GM21447 (cell line): ENCODE results near the gene RAD51B.
"Not testable (repeated sequence)": the region's sequence is repeated elsewhere in the genome, so short reads cannot be mapped to it uniquely, and the experiment has no call there.

Source experiments
- ATAC-seq: cut with Tn5 transposase; IDR thresholded peaks from one replicate; pipeline ENCODE4 v1.9.1; 2021; ENCODE audit not compliant: unreplicated experiment

The RAD51B gene

DNA sequence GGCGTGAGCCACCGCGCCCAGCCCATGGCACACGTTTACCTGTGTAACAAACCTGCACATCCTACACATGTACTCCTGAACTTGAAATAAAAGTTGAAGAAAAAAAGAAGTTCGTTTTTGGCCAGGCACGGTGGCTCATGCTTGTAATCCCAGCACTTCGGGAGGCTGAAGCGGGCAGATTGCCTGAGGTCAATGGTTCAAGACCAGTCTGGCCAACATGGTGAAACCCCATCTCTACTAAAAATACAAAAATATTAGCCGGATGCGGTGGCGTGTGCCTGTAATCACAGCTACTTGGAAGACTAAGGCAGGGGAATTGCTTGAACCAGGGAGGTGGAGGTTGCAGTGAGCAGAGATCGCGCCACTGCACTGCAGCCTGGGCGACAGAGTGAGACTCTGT is 879.2 kb downstream of the RAD51B start:
- ATAC-seq, result not testable (repeated sequence)

DNA sequence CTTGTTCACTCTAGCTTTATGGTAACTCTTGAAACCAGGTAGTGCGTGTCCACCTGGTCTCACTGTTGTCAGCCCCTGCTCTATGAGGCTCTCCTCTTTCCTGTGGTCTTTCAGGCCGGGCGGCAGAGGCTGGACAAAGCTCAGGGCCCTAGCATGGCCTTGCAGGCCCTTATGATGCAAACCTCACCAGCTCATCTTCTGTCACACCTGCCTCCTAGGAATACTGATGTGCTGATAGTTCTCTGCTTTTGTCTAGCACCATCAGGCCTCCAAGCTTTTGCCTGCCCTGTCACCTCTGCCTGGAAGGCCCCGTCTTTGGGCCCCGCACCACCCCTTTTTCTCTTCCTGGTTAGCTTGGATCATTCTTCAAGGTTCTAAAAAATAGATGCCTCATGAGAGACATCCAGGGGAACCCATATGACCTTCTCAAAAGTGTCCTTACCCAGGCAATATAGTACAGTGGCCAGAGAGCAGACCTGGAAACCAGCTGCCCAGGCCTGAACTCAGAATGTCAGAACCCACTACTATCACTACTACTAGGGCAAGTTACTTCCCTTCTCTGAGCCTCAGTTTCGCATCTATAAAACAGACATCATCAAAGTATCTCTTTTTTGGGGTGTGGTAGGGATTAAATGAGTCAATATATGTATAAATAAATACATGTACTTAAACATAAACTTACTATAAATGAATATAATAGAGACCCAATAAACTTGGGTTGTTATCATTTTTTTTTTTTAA is 881.6 kb downstream of the RAD51B start:
- ATAC-seq, result no peak

DNA sequence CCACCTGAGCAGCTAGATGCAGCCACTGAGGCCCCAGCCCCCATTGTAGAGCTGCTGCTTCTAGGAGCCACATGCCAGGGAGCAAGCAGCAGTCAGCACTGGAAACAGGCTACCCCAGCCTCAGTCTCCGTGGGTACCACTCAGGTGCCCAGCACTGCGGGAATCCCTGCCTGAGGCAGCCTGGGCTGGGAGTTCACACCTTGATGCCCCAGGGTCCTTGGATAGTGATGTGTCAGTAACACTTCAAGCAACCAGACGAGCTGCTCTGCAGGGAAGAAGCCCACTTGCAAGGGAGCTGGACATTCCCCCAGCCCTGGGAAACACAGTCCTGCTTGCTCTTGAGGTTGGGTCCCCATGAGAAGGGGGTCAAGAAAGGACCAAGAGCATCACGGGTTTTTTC is 882.6 kb downstream of the RAD51B start:
- no peak for ATAC-seq

DNA sequence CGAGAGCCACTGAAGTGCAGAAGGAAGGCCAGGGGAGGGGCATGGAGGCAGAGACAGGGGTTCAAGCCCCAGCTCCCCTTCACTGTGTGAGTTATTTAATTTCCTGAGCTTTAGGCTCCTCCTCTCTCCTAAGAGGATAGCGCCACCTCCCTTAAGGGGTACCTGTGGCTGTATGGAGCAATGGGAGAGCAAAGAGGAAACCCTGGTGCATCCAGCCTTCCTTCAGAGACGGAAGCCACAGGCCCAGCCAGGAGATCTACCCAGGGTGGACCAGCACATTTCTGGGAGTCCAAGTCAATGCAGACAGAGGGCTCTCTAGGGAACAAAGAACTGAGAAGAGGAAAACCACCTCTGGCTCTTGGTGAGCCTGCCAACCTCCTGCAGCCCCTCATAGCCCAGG is 883.0 kb downstream of the RAD51B start:
- no peak for ATAC-seq

DNA sequence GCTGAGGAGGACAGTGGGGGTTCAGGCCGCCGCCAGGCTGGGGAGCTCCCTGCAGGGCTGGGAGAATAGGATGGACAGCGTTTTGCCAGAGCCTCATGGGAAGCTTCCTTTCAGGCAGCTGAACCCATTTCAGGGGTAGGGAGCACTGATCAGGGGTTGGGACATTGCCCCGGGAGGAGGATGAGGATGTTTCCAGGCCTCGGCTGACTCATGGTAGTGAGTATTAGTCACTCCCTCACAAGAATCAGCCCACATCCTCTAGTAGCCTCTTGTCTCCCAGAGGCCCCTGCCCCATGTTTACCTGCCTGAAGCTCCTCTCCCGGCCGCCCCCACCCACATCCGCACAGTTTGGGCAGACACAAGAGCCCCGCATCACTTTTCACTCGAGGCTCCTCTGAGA is 883.5 kb downstream of the RAD51B start:
- no peak for ATAC-seq

DNA sequence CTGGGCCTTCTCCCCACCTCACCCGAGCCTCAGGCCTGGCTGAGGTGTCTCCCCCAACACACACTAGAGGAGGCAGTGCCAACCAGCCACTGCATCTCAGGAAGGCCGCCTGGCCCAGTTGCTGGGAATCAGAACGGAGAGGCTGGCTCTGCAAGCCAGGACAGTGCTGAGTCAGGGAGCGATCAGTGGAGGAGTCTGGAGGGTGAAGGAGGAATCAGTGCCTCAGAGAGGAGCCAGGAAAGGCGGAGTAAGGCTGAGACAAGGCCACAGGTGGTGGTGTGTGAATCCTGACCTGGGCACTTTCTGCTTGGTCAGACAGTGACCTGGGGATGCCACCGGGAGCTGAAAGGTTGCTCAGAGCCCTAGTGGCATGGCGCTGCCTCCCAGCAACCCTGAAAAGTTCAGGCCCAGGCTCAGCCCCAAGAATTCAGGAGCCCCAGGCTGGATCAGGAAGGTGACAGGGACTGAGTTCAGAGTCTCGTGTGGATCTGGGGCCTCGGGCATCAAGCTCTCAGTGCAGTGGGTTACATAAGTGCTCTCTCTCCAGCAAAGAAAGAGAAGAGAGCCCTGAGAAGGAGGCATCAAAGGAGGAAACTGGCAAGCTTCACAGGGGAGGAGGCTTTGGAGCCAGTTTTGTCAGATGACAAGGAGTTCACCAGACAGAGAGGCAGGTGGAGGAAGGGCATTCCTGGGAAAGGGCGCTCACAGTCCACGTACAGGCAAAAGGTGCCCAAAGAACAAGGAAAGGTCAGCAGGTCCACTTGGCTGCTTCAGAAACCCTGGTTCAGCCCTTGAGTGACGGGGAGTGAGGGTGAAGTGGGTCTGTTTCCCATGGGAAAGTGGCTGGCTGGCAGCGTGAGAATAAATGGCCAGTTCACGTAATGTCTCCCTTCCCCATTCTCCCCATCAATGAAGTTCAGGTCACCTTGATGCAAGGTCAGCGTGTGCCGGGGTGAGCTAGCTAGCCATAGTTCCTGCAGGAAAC is 885.4 kb downstream of the RAD51B start:
- no peak for ATAC-seq

DNA sequence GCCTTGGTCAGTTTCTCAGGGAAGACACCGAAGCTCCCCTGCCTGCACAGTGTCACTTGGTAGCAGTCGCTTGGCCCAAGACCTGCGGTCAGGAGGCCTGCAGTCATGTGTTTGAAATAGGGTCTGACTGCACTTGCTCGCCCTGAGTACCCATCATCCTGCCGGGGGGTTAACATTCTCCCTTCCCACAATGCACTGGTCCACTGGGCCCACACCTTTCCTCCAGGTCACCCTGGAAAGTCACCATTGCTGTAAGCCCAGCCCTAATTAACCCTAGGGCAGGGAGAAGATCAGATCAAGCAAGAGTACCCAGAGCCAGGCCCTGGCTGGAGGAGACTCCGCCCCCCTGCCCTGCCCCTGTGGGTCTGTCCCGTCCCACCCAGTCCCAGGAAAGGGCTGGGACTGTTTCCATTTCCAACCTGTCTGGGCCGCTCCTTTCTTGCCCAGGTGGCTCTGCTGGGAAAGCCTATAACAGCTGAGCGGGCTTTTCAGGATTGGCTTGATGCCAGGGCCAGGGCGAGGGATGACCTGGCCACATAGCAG is 886.2 kb downstream of the RAD51B start:
- no peak for ATAC-seq

DNA sequence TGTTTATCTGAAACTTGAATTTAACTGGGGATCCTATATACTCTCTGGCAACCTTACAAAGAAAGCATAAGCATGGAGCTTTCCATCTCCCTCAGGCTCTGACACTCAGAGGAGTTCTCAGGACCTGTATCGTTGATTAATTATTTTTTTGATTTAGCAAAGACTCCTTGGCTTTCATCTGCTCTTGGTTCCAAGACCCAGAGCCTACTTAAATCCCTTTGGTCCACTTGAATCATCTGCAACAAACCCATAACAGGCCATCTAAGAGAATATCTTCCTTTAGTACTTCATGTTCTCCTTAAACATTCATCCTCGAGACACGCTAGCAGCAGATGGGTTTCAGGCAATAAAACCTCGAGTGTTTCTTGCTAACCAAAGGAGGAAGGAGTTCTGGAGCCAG is 887.9 kb downstream of the RAD51B start:
- ATAC-seq, result no peak

DNA sequence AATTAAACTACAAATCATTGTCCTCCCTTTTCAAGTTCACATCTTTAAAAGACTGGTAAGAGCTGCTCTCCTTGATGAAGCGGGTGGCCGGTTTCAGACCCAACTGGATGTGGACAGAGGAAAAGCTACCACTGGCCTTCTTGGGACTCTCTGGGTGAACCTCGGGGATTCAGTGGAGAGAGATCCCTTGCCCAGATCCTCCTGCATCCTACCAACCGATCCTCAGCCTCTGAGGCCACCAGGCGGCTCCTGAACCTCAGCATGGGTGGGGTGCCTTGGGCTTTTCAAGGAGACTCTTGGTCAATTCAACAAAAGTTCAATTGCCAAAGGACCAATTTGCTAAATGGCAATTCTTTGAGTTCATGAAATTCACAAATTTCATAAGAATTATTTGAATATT is 888.8 kb downstream of the RAD51B start:
- ATAC-seq, result no peak

DNA sequence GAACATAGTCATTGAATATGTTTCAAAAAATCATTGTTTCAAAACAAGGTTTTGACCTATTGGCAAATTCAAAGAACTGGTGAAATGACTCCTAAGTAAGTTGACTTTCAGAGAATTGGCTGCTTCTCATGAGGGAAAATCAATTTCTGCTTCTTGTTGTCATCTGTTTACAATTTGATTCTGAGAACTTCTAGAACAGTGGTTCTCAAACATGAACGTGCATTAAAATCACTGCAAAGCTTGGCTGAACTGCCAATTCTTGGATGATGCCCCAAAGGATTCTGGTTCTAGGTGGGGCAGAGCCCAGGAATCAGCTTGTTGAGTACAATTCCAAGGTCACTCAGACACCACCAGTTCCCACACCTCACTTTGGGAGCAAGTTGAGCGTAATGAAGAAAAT is 889.4 kb downstream of the RAD51B start:
- no peak for ATAC-seq

DNA sequence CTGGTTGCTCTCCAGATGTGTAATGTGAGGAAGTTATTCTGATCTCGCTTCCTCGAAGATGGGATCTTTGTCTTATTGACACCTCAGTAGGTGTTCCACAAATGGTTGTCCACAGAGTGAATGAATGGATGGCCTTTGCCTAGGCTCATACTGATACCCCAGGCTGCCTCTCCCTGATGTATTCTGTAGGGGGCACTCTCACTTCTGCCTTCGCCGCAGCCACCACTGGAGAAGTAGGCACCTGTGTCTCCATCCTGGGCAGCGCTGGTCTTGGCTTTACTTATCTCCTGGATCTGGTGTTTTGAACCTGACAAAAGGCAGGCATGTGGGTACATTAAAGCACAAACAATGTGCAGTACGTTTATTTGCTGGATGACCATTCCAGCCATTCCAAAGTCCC is 891.2 kb downstream of the RAD51B start:
- no peak for ATAC-seq

DNA sequence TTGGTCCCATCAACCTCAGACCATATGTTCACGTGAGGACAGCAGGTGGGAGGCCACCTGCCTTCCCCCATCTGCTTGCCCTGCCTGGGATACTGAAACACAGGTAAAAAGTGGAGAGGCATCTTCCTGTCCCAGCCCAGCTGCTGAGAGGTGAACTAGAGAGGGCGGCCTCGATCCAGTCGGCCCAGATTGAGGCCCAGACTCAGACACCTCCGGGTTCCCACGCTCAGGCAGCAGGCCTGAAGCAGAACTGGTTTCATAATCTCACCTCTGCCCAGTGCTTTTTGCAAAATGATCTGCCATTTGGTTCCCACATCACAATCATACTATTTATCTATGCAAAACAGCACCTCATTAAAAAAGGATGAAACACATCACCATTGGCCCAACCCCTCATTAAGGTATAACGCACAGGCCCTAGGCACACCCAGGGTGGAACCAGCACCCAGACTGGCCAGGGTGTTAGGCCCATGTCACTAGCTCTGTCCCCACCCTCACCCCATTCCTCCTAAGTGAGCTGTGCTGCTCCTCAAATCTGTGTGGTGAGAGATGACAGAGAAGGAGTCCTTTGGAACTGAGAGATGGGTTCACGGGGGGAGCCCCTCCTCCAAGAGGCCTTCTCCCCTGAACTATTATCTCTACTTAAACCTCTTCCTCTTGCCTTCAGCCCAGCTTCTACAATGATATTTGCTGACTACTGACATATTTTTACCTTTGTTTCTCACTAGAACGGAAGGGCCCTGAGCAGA is 892.2 kb downstream of the RAD51B start:
- ATAC-seq, result no peak

DNA sequence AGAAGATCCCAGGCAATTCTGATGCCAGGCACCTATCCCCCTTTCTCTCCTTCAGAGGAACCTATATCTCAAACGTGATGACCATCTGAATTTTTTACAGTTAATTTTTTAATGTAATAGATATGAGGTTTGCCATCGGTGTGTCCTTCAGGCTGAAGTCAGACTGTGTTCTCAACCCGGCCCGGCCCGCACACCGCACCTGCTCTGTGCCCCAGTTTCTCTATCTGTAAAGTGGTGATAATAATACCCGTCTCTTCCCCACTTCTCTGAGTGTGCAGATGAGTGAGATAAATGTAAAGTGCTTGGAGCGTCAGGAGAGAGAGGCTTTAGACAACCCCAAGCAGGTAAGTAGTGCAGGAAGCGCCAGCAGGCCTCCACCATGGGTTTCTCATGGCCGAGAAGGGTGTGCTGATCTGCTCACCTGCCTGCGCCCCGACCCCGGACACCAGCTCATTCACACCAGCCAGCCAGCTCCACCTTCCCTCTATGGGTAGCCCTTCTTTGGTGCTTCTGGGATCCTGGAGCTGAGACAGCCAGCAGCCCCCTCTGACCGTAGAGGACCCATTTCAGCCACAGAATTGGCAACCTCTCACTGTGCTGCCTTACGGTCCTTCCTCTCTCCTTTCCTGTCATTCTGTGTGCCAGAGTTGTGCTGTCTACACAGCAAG is 893.3 kb downstream of the RAD51B start:
- ATAC-seq, result no peak

DNA sequence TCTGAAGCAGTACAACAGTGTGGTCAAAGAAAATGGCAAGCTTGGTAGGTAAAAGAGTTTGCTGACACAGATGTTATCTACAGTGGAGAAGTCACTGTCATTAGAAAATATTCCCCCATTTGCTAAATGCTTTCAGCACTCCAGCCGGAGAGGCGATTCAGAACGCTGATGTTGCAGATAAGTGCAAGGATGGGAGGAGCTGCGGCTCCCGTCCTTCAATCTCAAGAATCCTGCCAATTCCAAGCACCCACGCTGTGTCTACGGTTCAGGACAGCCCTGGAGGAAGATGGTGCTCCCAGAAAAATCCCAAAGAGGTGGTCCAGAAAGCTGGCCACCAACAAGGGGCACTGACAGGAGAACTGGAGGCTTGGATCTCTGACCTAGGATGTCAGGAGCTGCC is 894.2 kb downstream of the RAD51B start:
- ATAC-seq, result no peak

DNA sequence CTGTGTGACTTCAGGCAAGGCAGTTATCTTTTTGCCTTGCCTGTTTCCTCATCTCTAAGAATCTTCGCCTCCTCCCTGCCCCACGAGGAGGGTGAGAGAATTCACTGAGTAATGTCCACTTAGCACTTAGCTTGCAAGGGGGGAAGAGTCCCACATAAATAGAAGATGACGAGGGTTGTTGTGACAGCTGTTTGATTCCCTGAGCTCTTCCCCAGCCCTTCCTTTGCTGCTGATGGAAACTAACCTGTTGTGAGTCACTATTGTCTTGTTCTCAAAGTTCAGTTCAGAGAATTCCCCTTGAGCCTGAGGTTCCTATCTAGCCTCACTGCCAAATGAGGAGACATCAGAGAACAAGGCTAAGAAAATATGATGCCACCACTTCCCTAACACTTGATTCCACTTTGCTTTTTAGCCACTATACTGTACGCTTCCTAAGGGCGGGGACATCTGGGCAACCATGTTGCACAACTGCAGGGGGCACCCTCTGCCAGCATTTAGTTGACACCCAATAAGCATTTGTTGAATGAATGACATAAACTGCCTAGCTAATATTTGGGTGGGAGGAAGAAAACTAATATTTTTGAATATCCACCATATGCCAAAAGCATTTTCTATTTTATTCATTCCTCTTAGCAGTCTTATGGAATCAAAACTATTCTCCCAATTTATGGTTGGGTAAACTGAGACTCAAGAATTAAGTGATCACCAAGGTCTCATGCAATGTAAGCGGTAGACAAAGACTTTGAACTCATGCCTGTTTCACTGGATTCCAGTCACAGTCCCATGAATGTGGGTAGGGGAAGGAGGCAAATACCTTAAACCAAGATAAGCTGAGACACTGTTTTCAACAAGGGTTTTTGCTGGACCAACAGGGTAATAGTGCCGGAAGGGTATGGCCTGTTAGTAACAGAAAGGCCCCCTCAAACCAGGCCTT is 895.7 kb downstream of the RAD51B start:
- no peak for ATAC-seq

DNA sequence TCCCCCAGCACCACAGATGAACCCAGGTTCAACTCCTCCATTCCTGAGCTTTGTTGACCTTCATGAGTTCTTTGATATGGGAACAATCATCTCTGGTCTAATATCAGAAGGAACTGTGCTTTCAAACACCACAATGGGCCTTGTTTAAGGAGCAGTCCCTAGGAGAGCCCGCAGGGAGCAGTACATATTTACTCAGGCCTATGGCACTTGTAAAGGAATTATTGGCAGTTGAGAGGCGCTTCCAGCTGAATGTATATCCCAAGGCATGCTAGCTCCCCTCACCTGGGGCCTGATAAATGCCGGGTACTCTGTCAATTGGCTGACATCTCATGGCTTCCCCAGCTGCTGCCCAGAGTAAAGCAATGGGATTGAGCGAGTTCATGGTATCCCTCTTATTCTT is 897.1 kb downstream of the RAD51B start:
- no peak for ATAC-seq

DNA sequence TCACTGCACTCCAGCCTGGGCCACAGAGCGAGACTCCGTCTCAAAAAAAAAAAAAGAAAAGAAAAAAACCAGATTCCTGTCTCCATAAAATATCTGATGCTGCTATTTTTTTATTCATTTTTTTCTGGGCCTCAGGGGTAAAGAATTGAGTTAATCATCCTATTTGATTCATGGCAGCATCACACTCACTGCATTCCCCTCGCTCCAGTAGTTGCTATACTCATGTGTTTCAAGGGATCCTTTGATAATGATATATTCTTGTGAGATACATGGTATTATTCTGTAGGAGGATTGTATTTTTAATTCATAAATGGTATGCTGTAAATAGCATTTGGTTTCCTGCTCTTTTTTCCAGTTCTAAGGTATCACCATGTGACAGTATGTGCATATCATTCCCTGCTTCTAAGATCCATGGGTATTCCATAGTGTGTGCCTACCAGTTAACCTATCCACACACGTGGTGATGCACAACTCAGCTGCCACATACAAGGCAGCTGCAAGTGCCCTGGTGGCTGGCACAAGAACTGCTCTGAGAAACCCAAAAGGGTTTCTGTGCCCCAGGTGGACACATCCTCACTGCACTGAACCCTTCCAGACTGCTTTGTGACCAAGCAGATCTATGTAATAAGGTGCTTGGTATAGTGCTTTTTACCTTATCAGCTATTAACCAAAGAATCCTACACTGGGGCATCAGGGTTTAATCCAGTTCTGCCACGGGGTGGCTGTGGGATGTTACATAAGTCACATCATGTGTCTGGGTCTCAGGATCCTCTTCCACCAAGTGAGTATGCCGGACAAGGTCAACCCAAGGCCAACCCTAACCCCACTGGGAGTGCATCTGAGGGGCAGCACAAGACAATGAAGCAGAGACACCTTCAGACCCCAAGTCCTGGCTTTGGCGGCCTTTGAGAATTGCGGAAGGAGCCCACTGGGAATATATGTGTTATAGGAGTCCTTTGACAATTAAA is 898.7 kb downstream of the RAD51B start:
- no peak for ATAC-seq

DNA sequence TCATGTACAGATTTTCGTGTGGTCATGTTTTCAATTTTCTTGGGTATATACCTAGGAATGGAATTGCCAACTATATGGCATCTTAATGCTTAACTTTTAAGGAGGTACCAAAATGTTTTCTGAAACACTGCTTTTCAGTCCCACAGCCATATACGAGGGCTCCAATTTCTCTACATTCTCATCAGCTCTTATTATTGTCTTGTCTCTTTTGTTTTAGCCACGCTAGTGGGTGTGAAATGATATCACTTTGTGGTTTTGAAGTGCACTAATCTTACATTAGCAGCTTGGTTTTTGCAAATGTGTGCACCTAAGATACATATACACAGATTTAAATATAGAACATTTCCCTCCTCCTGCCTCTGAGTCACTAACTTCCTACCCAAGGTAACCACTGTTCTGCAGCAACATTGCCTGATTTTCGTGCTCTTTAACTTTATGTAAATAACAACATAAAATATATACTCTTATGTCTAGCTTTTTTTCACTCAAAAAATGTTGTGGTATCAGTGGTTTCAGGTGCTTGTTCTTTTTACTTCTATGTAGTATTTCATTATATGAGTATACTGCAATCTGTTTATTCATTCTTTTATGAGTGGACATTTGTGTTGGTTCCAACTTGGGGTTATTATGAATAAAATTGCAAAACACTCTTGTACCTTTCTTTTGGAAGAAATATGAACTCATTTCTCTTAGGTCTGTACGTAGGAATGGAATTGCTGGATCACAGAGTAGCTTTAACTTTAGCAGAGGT is 900.2 kb downstream of the RAD51B start:
- ATAC-seq, result no peak
